NCI-H146 treated with DMSO at 0.1 percent for 48 hours (cell line): ENCODE results near the gene TANC1.

Source experiments
- DNase-seq: peaks from one replicate; lab custom pipeline; 2025; ENCODE audit not compliant: unreplicated experiment; lab: John Stamatoyannopoulos, UW

TANC1 gene

DNA sequence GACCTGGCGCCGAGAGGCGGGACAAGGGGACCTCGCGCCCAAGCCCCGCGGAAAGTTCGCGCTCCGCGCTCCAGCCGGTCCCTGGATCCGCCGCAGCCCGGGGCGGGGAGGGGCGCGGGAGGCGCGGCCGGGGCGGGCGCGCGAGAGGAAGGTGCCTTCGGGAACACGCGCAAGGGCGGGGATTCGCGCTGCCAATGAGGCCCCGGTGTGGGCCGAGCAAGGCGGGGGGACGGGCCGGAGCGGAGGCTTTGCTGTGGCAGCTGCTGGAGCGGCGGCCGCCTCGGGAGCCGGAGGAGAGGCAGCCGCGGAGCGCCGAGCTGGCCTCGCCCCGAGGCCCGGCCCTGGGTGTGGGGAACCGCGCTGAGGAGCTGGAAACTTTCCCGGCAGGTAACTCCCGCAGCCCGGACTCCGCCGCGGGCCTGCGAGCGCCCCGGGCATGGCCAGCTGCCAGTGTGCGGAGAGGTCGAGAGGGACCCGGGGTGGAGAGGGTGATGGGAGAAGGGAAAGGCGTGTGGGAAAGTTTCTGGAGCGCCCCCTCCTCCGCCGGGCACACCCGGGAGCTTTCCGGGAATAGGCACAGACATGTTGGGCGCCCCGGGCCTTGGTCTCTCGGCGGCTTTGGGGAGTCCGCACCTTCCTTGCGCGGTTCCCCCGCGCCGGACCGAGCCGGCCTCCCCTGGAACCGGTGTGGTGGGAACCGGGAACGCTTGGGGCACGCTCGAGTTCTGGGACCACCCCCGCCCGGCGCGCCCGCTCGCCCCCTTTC lies at the start of gene TANC1:
TANC1 (plus strand) TSS at position 245 of the 766 bp plus-strand sequence. CDS start 97,271 bp downstream, outside the sequence.
- DNase-seq = peak; percentile 32

DNA sequence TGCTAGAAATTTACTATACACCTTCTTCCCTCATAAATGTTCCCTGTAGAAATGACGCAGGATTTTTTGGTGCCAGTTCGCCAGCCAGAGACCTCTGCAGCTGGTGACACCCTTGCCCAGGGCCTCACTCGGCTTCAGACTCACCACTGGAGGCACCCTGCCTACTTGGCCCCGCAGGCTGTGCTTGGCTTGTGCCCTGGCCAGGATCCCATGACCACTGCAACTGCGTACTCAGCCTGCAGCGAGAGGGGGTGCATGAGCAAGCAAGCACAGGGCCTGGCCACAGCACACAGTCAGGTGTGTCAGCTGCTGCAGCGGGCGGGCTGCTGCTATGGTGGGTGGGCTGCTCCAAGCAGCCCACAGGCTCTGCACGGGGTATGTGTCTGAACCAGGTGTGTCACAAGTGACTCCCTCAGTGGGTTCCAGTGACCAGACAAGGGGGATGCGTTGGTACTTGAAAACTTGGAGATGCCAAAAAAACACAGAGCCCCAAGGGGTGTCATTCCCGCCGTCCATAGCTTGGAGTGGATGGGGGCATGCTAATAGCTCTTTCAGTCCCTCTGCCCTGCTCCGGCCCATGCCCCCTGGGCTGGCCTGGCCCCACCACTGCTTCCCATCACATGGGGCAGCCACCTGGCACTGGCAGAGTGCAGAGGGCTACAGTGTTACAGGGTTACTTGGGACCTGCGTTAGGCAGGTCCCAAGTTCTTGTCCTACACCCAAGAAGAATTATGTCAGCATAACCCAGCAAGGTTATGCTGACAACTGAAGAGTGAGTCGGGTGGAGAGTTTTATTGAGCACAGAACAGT lies 46.6 kb upstream of the TANC1 start:
- no peak for DNase-seq

DNA sequence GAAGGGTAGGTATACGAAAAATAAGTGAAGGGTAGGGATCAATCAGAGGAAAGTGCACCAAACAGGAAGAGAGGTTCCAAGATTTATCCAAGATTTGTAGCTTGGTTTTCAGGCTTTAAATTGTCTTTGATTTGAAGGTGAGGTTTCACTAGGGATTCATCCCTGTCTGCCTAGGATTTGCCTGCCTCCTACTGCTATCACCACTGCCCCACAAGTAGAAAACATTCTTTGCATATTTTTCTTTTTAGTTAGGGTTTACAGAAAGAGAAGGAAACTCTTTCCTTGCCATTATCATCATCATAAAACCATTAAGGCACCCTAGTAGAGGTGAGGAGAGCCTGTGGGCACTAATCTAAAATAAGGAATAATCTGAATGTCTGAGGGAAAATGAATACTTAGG lies 45.8 kb upstream of the TANC1 start:
- no peak for DNase-seq

DNA sequence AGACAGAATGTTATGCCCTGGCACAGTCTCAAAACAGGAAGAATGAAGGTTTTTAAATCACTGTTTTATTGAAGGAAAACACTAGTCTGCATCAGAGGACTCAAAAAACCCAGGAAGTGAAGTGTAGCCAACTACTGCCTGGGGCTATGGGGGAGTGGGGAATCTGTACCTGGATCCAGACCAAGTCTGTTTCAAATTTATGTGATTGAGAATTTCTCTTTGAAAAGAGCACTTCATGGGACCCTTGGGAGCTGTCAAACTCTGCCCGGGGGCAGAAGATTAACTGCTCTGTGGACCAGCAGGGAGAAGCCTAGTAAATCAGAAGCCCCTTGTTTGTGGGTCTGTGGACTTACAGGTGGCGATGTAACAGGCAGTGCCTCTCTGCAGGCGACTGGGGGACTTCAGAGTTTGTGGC lies 45.3 kb upstream of the TANC1 start:
- no peak for DNase-seq

DNA sequence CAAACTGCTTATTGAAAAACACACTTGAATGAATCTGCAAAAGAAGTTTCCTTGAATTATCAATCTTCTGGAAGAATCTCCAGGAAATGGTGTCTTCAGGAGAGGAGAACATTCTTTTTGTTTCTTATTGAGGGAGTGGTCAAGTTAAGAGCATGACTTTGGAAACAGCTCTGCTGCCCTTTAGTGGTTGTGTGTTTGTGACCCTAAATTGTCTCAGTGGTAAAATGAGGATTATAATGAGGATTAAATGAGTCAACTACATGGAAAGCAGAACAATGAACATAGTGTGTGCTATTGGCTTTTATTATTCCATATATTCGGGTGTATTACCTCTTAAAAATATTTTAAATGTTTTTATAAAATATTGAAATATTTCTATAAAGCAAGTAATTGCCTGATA lies 44.8 kb upstream of the TANC1 start:
- no peak for DNase-seq

DNA sequence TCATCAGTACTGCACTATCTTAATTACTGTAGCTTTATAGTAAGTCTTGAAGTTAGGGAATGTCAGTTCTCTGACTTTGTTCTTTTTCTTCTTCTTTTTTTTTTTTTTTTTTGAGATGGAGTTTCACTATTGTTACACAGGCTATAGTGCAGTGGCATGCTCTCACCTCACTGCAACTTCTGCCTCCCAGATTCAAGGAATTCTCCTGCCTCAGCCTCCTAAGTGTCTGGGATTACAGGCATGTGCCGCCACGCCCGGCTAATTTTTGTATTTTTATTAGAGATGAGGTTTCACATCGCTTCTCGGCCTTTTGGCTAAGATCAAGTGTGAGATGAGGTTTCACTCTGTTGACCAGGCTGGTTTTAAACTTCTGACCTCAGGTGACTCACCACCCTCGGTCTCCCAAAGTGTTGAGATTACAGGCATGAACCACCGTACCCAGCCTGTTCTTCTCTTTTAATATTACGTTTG lies 41.9 kb upstream of the TANC1 start:
- no peak for DNase-seq

DNA sequence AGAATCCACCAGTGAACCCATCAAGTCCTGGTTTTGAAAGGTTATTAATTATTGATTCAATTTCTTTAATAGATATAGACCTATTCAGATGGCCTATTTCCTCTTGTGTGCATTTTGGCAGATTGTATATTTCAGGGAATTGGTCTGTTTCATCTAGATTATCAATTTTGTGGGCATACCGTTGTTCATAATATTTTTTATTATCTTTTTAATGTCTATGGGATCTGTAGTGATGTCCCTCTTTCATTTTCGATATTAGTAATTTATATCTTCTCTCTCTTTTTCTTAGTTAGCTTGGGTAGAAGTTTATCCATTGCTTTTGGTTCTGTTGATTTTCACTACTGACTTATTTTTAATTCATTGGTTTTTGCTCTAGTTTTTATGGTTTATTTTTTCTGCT lies 39.9 kb upstream of the TANC1 start:
- DNase-seq = no peak

DNA sequence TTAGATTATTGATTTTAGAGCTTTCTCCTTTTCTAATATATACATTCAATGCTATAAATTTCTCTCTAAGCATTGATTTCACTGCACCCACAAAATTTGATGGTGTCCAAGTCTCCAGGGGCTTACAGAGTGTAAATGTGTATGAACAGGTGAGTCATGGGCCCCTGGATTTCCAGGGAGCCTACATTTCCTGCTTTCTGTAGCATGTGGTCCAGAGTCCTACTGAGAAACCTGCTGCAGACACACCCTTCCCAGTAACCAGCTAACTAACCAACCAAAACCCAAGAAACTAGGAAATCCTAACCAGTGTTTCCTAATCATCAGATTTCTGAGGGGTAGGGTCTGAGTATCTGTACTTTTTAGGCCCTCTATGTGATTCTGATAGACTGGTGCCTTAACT lies 39.5 kb upstream of the TANC1 start:
- no peak for DNase-seq

DNA sequence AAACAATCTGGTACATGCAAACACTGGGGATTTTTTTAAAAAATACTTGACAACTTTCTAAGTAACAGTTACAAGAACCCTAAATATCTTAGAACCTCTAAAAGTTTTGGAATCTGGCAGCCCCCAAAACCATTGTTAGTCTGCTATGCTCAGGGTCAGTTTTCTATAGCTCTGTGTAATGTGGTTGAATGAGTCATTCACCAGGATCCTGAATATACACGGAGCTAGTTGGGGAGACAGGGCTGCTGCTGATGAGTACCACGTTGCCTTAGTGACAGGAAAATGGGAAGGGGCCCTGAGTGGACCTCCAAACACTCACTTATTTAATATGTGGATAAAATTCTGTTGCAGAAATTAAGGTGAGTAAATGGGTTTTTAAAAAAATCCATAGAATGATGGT lies 36.9 kb upstream of the TANC1 start:
- no peak for DNase-seq

DNA sequence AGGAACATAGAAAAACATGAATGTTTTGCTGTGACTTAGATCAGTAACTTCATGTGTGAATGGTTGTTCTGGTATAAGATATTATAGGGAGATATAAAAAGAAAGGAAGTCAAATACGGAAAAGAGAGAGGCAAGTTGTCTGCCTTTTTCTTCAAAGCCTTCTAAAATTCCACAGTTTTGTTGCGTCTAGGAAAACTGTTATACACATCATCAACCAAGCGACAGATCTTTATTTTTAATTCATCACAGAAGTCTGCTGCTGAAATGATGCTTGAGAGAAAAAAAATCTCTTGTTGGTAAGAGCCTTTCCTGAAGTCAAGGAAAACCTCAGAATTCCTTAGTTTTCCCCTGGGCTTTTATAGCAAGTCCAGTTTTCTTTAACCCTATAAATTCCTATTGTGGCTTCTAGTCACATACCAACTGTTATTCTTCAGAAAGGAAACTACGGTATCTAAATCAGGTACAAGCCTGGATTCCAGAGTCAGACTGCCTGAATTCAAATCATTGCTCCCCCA lies 36.3 kb upstream of the TANC1 start:
- DNase-seq = no peak

DNA sequence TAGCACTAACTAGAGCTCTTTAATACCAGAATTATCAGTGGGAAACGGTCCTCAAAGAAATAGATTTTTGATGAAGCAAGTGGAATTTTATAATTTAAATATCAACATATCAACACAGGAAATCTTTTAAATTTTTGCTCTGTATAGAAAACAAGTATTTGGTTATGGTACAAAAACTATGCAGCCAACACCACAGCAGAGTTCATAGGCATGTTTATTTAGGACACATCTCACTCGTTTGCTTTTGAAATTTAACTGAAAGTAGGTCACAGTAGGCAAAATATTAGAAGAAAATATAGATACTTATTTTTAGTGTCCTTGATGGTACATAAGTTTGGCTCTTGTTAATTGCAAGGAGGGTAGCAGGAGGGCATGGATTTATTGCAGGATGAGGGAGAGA lies 34.3 kb upstream of the TANC1 start:
- DNase-seq = no peak

DNA sequence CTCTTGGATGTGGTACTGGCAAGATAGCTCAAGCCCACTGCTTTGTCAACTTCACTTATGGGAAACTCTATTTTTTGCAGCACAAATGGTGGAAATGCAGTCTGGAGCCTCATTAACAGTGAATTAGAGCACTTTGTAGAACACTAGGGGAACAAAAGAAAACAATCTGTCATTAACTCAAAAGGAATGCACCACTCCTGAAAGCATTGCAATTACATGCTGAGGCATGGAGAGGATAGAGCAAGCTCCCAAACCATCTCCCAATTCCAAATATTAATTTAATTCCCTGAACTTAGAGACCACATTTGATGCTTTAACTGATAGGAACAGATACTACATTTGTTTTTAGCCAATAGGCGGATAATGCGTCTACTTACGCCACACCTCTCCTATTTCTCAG lies 32.8 kb upstream of the TANC1 start:
- DNase-seq = no peak

DNA sequence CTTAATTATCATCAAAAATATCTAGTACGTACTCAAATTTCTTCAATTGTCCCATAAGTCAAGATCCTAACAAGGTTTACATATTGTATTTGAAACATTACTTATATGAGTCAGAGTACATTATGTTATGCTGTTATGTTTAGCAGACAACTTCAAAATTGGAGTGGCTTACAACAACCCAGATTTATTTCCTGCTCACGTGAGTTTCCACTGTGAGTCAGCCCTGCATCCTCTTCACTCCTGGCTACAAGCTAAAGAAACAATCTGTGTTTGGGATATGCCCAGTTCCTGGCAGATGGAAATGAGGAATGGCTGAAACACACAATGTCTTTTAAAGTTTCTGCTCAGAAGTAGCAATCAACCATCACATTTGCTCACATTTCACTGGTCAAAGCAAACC lies 31.5 kb upstream of the TANC1 start:
- DNase-seq = no peak

DNA sequence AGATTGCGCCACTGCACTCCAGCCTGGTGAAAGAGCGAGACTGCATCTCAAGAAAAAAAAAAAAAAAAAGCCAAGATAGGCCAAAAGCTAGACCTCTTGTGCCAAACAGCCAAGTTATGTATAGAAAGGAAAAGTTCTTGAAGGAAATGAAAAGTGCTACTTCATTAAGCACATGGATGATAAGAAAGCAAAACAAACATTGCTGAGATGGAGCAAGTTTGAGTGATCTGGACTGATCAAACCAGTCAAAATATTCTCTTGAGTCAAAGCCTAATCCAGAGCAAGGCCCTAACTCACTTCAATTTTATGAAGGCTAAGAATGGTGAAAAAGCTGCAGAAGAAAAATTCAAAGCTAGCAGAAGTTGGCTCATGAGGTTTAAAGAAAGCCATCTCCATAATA lies 28.1 kb upstream of the TANC1 start:
- DNase-seq = no peak

DNA sequence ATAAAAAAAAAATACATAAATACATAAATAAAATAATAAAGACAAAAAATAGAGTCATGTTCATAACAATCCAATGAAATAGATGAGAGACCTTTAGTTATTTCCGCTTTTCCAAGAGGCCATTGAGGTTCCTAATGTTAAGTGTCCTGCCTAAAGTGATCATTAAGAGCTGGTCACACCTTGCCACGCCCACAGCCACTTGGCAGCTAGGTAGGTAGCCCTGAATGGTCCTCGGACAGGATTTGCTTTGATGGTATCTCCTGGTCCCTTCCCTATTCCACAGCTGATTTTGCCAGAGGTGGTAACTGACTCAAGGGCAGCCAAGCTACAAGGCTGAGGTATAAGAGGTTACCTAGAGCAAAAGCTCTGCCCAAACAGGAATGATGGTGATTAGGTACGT lies 24.5 kb upstream of the TANC1 start:
- no peak for DNase-seq

DNA sequence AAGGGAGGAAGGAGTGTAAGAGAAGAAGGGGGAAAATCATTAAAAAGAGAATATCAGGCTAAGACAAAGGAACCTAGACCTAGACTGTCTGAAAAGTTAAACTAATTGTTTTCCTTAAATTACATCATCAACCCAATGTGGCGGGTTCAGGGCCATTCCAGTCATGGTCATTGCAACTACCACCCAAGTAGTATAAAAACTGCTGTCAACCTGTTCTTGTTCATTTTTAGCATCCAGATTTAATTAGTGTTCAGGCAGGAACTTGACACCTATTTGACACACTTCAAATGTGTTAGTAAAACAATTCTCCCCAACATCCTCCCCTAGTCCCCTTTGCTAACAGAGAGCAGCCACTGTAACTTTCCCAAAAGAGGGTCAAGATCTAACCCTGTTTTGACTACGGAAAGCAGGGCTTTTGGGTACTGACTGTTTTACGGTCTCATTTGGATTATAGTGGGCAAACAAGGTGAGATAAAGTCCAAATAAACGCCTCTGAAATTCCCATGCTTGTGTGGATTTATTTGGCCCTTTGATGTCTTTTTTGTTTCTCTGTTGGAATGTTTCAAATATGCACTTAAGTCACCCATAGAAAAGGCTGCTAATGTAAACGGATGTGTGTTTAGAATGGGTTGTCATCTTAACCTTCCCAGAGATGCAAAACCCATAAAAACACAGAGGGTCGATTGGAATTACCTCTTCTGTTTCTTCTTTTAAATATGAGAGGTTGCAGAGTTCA lies 19.3 kb upstream of the TANC1 start:
- DNase-seq = no peak

DNA sequence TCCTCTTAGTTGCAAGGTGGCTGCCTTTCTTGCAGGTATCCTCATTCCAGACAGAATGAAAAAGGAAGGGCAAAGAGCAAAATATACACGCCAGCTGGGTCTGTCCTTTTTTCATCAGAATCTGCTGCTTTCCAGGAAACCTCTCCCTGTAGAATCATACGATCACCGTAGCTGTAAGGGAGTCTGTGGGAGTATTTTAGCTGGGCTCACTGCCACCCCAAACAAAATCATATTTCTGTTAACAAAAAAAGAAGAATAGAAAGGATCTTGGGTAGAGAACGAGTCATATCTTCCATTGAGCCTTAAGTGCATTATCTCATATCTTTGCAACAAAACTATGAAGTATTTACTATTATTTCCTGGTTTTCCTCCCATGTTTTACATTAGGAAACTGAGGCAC lies 15.0 kb upstream of the TANC1 start:
- DNase-seq = no peak

DNA sequence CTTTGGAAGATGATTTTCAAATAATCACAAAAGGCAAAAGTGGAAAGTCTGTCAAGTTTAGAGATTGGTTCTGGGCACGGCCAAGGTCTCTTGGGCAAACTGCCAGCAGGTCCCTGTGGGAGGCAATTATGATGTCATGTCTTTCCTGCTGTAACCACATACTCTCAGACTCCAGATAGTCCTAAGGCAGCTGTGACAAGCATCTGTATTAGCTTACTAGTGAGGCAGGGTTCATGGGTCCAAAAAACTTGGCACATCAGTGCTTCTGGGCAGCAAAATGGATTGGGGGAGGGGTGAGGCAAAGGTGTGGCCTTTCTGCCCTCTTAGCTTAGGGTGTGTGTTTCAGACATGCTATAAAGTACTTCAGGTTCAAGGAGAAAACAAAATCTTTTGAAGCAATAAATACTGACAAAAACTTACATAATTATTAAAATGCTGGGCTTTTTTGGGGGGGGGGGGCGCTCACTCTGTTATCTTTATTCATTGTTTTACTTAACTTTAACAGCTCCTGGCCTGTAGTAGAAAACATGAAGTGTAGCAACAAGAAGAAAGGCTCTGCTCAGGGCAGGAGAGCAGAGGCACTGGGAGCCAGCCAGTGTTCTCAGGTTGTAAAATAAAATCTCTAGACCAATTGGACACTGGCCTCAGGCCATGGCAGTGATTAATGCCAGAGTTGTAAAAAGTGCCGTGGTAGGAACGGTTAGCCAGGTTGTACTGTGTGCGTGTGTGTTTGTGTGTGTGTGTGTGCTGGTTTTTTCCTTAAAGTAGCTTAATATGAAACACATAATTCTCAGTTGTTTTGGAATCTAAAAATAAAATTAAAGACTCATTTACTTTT lies 14.3 kb upstream of the TANC1 start:
- DNase-seq = no peak

DNA sequence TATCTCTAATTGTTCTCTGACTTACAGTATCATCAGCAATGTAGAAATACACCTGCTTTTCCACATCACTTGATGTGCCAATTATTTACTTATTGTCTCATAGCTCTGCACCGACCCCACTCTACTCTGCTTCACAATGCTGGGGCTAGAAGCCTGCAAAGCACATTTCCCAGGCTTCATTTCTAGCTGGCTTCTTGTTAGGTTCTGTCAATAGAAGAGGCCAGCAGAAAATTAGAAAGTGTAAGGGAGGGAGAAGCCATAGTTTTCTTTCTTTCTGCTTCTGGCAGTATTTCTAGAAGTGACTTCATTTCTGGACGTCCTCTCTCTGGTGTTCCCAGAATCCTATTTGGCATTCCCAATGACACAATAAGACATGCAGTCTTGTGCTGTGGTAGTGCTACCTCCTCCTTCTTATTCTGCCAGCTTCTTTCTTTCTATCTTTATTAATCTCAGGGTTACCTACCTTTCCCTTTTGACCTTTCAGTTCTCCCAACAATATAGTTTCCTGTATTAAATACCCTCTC lies 12.5 kb upstream of the TANC1 start:
- DNase-seq = no peak

DNA sequence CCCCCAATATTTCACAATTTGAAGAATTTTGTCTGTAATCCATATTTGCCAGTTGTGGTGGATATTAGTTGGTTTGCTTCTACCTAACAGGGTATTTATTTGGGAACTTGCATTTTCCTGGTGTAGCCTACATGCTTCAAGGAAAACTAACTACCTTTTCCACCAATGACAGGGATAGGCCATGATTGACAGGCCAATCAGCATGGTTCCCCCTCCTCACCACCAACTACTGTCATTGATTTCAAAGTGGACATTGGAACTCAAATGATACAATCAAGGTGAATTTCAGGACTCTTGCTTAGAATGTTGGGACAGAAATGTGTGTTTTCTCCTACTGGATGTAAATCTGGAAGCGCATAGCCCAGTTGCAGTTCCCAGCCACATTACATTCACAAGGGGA lies 10.1 kb upstream of the TANC1 start:
- no peak for DNase-seq
